GM12878 (cell line): Measurements from ENCODE around the gene MYO1E. TPM values are rescaled to one million over a fixed set of nuclear protein-coding genes. Genes with fewer than 3 reads are reported as not detected.

ENCODE experiments used
- ATAC-seq: fragments of 200-7000 bp; cut with Tn5 transposase; 3 replicates; pipeline ENCODE4 v1.9.1; 2020; ENCODE audit warnings: mild to moderate bottlenecking, moderate library complexity
- BruUV-seq: library from RNA; stranded (reverse); fragments of 400-500 nt; replicated peaks from 2 replicates; lab custom pipeline; 2021; lab: Mats Ljungman, UMichigan
- CTCF ChIA-PET: fragments of 300-600 bp; sonication (Branson Sonifier 250); formaldehyde crosslinking; extraction: SDS; loops from one replicate; lab custom pipeline; 2021; ENCODE audit warnings: inconsistent platforms; lab: Yijun Ruan, JAX
- POLR2A ChIA-PET: fragments of 350-600 bp; formaldehyde crosslinking; extraction: SDS; loops from one replicate; lab custom pipeline; 2021; ENCODE audit warnings: inconsistent platforms; lab: Charles Lee
- RAD21 ChIA-PET: fragments of 300-600 bp; sonication (Branson Sonifier 250); formaldehyde crosslinking; loops from one replicate; lab custom pipeline; 2023; ENCODE audit warnings: antibody characterized with exemption; ENCODE audit not compliant: unreplicated experiment; lab: Charles Lee
- SMC1A ChIA-PET: fragments of 300-600 bp; sonication (Branson Sonifier 250); formaldehyde crosslinking; loops from one replicate; lab custom pipeline; 2023; ENCODE audit not compliant: unreplicated experiment, uncharacterized antibody; lab: Charles Lee
- DNase-seq: peaks from one replicate; pipeline ENCODE4 v3.0.0-alpha.2; 2011; ENCODE audit warnings: low read depth, low spot score
- FAIRE-seq: peaks from 3 replicates; lab custom pipeline; 2011; peaks lifted over from hg19 to GRCh38; lab: Jason Lieb, UNC
- H2AFZ ChIP-seq: 2 replicates; pipeline ENCODE4 v1.6.0; 2011; ENCODE audit warnings: low read depth, low read length, control low read depth; ENCODE audit not compliant: control insufficient read depth
- H3K27ac ChIP-seq: 2 replicates; pipeline ENCODE4 v1.5.1; 2011; ENCODE audit warnings: control low read depth; ENCODE audit not compliant: control insufficient read depth, insufficient read depth
- H3K27me3 ChIP-seq, 2 experiments: replicated peaks in 1 of 2; 2 replicates each; pipeline versions ENCODE4 v1.6.0 to v1.6.1; 2011; ENCODE audit warnings: low read length in 1 of 2; ENCODE audit not compliant: control insufficient read depth in 2 of 2, insufficient read depth in 2 of 2
- H3K36me3 ChIP-seq, 2 experiments: 2 replicates each; pipeline ENCODE4 v1.5.1; 2011; ENCODE audit warnings: low read length in 1 of 2; ENCODE audit not compliant: control insufficient read depth in 2 of 2, insufficient read depth in 2 of 2
- H3K4me1 ChIP-seq: 2 replicates; pipeline ENCODE4 v1.6.1; 2011; ENCODE audit warnings: mild to moderate bottlenecking, low read length, moderate library complexity, mixed read lengths; ENCODE audit not compliant: control insufficient read depth, insufficient read depth
- H3K4me2 ChIP-seq: 2 replicates; pipeline ENCODE4 v1.6.0; 2011; ENCODE audit warnings: control low read depth; ENCODE audit not compliant: control insufficient read depth, insufficient read depth
- H3K4me3 ChIP-seq: fragments of 200-600 bp; sonication (generic); 2 replicates; pipeline ENCODE4 v1.5.1; 2016
- H3K79me2 ChIP-seq: 2 replicates; pipeline ENCODE4 v1.6.0; 2011; ENCODE audit warnings: low read length; ENCODE audit not compliant: control insufficient read depth, insufficient read depth
- H3K9ac ChIP-seq: 2 replicates; pipeline ENCODE4 v1.8.0; 2011; ENCODE audit warnings: low read length, control low read depth, mixed read lengths; ENCODE audit not compliant: control insufficient read depth, insufficient read depth
- H3K9me3 ChIP-seq: replicated peaks from 3 replicates; pipeline ENCODE4 v1.5.1; 2011; ENCODE audit warnings: mild to moderate bottlenecking, low read length; ENCODE audit not compliant: control insufficient read depth, insufficient read depth
- H4K20me1 ChIP-seq: 2 replicates; pipeline ENCODE4 v1.6.0; 2011; ENCODE audit not compliant: control insufficient read depth, insufficient read depth
- BHLHE40 ChIP-seq, 2 experiments: fragments of 450-650 bp in 1 of 2; IDR thresholded peaks; 2 replicates each; pipeline ENCODE4 v1.6.1; 2011 to 2017; ENCODE audit warnings: low read depth in 2 of 2, borderline replicate concordance in 1 of 2, improper control_type of control experiment in 1 of 2, low read length in 1 of 2, mild to moderate bottlenecking in 1 of 2
- CUX1 ChIP-seq: IDR thresholded peaks from 2 replicates; pipeline ENCODE4 v1.6.1; 2012; ENCODE audit warnings: improper control_type of control experiment, low read depth, low read length; ENCODE audit not compliant: insufficient replicate concordance
- FOS ChIP-seq: IDR thresholded peaks from 3 replicates; pipeline ENCODE4 v1.6.1; 2011; ENCODE audit warnings: borderline replicate concordance; ENCODE audit not compliant: insufficient read length; ENCODE audit errors: extremely low read depth
- NR2C1 ChIP-seq: fragments of 450-650 bp; IDR thresholded peaks from 2 replicates; pipeline ENCODE4 v1.6.1; 2017; ENCODE audit warnings: antibody characterized with exemption, mild to moderate bottlenecking, moderate library complexity
- ZNF384 ChIP-seq: IDR thresholded peaks from 2 replicates; pipeline ENCODE4 v1.6.1; 2012; ENCODE audit warnings: low read depth, mild to moderate bottlenecking, low read length, improper control_type of control experiment, borderline replicate concordance
- ZSCAN29 ChIP-seq: fragments of 450-650 bp; IDR thresholded peaks from 2 replicates; pipeline ENCODE4 v1.6.1; 2017; ENCODE audit warnings: mild to moderate bottlenecking, moderate library complexity
- whole genome bisulfite sequencing: methylation state at CpG from one replicate; pipeline ENCODE4 v1.1.6; 2016; ENCODE audit warnings: low lambda C conversion rate; ENCODE audit not compliant: insufficient replicate concordance, insufficient coverage; ENCODE audit errors: missing lambda C conversion rate; 5-methylcytosine and 5-hydroxymethylcytosine counted together
- in situ Hi-C: fragments of 300-500 bp; cut with MboI; formaldehyde crosslinking; loops from 9 replicates; pipeline ENCODE4 v1.14.3; 2018; ENCODE audit warnings: mixed read lengths
- intact Hi-C: fragments of 100-400 bp; cut with micrococcal nuclease; formaldehyde crosslinking; loops from one replicate; pipeline ENCODE4 v1.14.2; 2022; ENCODE audit not compliant: unreplicated experiment
- polyA plus RNA-seq, 11 experiments: library from polyadenylated mRNA; depleted of rRNA in 4 of 11; unstranded in 6 of 11; stranded (reverse) in 5 of 11; fragments of >200 nt; fragmentation: Nextera tagmentation in 4 of 11; fragmentation: Illumina TruSeq in 1 of 11; extraction: Ambion mirVana in 4 of 11; extraction: Trizol in 1 of 11; gene quantifications; 1 replicate in 1 of 11; 2 replicates in 10 of 11; pipeline versions ENCODE4 v1.2.1 to v1.2.3, GENCODE V29; 2011 to 2016; ENCODE audit warnings: inconsistent platforms in 2 of 11, missing spikeins in 2 of 11, low read depth in 1 of 11
- total RNA-seq, 4 experiments: library from RNA; depleted of rRNA in 3 of 4; stranded (reverse); fragments of >200 nt in 3 of 4; fragmentation: Illumina TruSeq in 1 of 4; extraction: Trizol in 1 of 4; gene quantifications; 2 replicates each; pipeline versions ENCODE4 v1.2.1 to v1.2.3, GENCODE V29; 2013 to 2021

The MYO1E gene
- total and polyA plus RNA-seq, 10 of the 15 experiments (the other 5 are each of a cell fraction or from before 2014, with no cell fraction given), result 10.3 to 266 (median 64.9) TPM

- peak; percentile 56; the same call in 1 of the 2 replicates for TF ChIP-seq ZNF384
- no peak for TF ChIP-seq NR2C1
- TF ChIP-seq, all 136 proteins: peak for 6
These were observed 69.0 kb downstream of the MYO1E start (continued) for GRCh38 chr15:59303633-59304032.

GRCh38 chr15:59303136-59303535, 69.5 kb downstream of the MYO1E start:
- RAD21 ChIA-PET, result interaction anchor here (0.7 to 2.7 kb wide), 6 partner anchors 10 to 179 kb away, joined by 3 to 9 read pairs (median 4); no protein-coding TSS in a partner anchor
- no peak for TF ChIP-seq ZSCAN29
- peak in 1 of 2 experiments; percentile 65; a peak in 1 of 4 replicates for TF ChIP-seq BHLHE40 (IDR thresholded peaks at IDR 0.05; ENCODE audit: borderline replicate concordance in 1 of 2, low read depth in 2 of 2, low read length in 1 of 2)
- TF ChIP-seq FOS, result no peak
- TF ChIP-seq CUX1, result no peak

More at GRCh38 chr15:59303136-59303535, 69.5 kb downstream of the MYO1E start:
- intact Hi-C loops (loop anchor here (5.0 kb wide), 1 partner anchor 179 kb away; no protein-coding TSS in a partner anchor), in situ Hi-C loops (loop anchor here (5.0 kb wide), 1 partner anchor 174 kb away; no protein-coding TSS in a partner anchor)
- WGBS, result 52% methylated on average over 8 of the region's 8 CpGs
- FAIRE-seq (no peak), ATAC-seq (no peak), DNase-seq (no peak)
- POLR2A ChIA-PET, result interaction anchor here (0.6 to 1.2 kb wide), 4 partner anchors 31 to 68 kb away, joined by 3 to 5 read pairs (median 4); no protein-coding TSS in a partner anchor
- Histone ChIP-seq H3K9me3 (no peaks in the 10 kb centered on the region), H3K27ac (peak overlapping the region; percentile 96), H3K27me3 (no peaks in the 10 kb centered on the region), H2AFZ (no peak overlapping the region), H3K9ac (peak overlapping the region; percentile 52), H3K4me3 (no peak overlapping the region; the same call in 1 of the 2 replicates), H3K4me2 (peak overlapping the region; percentile 98), H3K79me2 (peaks cover 88% of the 10 kb centered on the region), H3K4me1 (peaks cover 72% of the 10 kb centered on the region), H4K20me1 (no peaks in the 10 kb centered on the region), H3K36me3 (peaks cover 3% of the 10 kb centered on the region in 2 experiments; a peak in 1 of 4 replicates)
- CTCF ChIA-PET, result interaction anchor here (0.9 to 2.2 kb wide), 5 partner anchors 12 to 109 kb away, joined by 3 to 9 read pairs (median 5); no protein-coding TSS in a partner anchor
- SMC1A ChIA-PET, result interaction anchor here (0.6 to 4.2 kb wide), 18 partner anchors 9 to 108 kb away, joined by 3 to 22 read pairs (median 4); no protein-coding TSS in a partner anchor
- BruUV-seq, result no TSS peak
